Upper lobe of left lung (tissue), 4 donors: ENCODE data around the gene S1PR5.

Source experiments
- CTCF ChIP-seq, 6 experiments: fragments of 450-650 bp in 4 of 6; fragments of 200-600 bp in 2 of 6; sonication (generic) in 2 of 6; IDR thresholded peaks; one replicate each; pipeline ENCODE4 v1.5.1; 2016 to 2019; ENCODE audit warnings: antibody characterized with exemption in 6 of 6
- POLR2A ChIP-seq, 4 donors: fragments of 450-650 bp; IDR thresholded peaks; one replicate each; pipeline ENCODE4 v1.5.1; 2016 to 2017; ENCODE audit warnings: antibody characterized with exemption in 4 of 4, mild to moderate bottlenecking in 2 of 4
- POLR2AphosphoS5 ChIP-seq, 2 donors: sonication (generic); formaldehyde crosslinking; IDR thresholded peaks; one replicate each; pipeline ENCODE4 v1.5.1; 2017; ENCODE audit warnings: antibody characterized with exemption in 2 of 2

GRCh38 chr19:10521461-10522171 is 4.4 kb upstream of the S1PR5 start:
- TF ChIP-seq CTCF (IDR thresholded peaks at IDR 0.05) (no peak), POLR2AphosphoS5 (IDR thresholded peaks at IDR 0.05) (no peak), POLR2A (IDR thresholded peaks at IDR 0.05) (no peak)
